Uterus (tissue), 2 donors: ENCODE data around the gene WDR86.

Source experiments
- POLR2A ChIP-seq, 2 donors: fragments of 450-650 bp; IDR thresholded peaks; one replicate each; pipeline ENCODE4 v1.6.1; 2016; ENCODE audit warnings: antibody characterized with exemption in 2 of 2, mild to moderate bottlenecking in 1 of 2, moderate library complexity in 1 of 2
- TF ChIP-seq, protein P1 (sequence below), 4 experiments: fragments of 200-600 bp in 2 of 4; fragments of 450-650 bp in 2 of 4; sonication (generic) in 2 of 4; IDR thresholded peaks; one replicate each; pipeline ENCODE4 v1.5.1; 2016 to 2019; ENCODE audit warnings: antibody characterized with exemption in 4 of 4, mild to moderate bottlenecking in 2 of 4, moderate library complexity in 1 of 4

DNA sequence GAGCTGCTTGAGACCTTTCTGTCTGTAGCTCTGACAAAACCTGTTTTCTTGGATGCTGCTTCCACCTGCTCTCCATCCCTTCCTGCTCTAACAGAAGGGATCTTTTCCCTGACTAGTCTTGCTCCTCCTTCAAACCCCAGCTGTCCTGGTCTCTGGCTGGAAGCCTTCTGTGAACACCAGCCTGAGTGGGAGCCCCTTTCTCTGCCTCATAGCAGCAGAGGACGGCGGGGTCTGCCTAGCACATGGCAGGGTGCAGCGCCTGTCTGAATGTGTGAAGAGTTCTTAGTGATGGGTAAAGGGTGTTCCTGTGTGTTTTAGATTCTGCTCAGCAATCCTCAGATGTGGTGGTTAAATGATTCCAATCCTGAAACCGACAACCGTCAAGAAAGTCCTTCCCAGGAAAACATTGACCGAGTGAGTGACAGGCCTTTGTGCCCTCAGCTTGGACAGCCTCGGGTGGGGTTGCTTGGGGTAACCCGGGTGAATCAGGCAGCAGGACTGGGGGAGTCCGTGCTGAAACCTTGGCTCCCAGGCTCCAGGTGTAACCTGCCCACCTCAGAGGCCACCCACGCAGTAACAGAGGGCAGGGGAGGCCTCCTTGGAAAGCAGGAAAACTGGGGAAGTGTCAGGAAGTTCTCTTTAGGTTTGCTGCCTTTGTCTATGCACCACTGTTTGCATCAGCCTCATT, 34.2 kb downstream of the WDR86 start:
- TF ChIP-seq, protein P1, sequence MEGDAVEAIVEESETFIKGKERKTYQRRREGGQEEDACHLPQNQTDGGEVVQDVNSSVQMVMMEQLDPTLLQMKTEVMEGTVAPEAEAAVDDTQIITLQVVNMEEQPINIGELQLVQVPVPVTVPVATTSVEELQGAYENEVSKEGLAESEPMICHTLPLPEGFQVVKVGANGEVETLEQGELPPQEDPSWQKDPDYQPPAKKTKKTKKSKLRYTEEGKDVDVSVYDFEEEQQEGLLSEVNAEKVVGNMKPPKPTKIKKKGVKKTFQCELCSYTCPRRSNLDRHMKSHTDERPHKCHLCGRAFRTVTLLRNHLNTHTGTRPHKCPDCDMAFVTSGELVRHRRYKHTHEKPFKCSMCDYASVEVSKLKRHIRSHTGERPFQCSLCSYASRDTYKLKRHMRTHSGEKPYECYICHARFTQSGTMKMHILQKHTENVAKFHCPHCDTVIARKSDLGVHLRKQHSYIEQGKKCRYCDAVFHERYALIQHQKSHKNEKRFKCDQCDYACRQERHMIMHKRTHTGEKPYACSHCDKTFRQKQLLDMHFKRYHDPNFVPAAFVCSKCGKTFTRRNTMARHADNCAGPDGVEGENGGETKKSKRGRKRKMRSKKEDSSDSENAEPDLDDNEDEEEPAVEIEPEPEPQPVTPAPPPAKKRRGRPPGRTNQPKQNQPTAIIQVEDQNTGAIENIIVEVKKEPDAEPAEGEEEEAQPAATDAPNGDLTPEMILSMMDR (IDR thresholded peaks at IDR 0.05) = no peak
- TF ChIP-seq POLR2A (IDR thresholded peaks at IDR 0.05) = no peak
